Naive thymus-derived CD8-positive, alpha-beta T cell (primary cell): Measurements from ENCODE around the gene FBXO10. TPM values are rescaled to one million over a fixed set of nuclear protein-coding genes. Genes with fewer than 3 reads are reported as not detected.
A peak's percentile ranks its signal among the peaks of the same experiment; 100 is the strongest.

Experiments used
- ATAC-seq, 2 donors: fragments of 150-1000 bp; cut with Tn5 transposase in 1 of 2; sonication (Bioruptor Pico), chemical (Tn5 transposase) in 1 of 2; 1 replicate in 1 of 2; 2 replicates in 1 of 2; pipeline ENCODE4 v1.10.0; 2021; ENCODE audit warnings: mild to moderate bottlenecking in 2 of 2, moderate library complexity in 2 of 2
- POLR2A ChIA-PET: fragments of 350-600 bp; sonication (Branson Sonifier 250); formaldehyde crosslinking; loops from one replicate; lab custom pipeline; 2021; ENCODE audit warnings: antibody characterized with exemption; lab: Charles Lee
- DNase-seq, 10 donors: peaks; one replicate each; pipeline versions ENCODE4 v3.0.0 to v3.0.0-alpha.2; 2020 to 2022
- H3K27ac Mint-ChIP-seq, 10 donors: one replicate each; pipeline ENCODE4 v1.8.0; 2020 to 2022; ENCODE audit warnings: mild to moderate bottlenecking in 10 of 10, mixed read lengths in 10 of 10, moderate library complexity in 4 of 10, inconsistent platforms in 1 of 10
- H3K27me3 Mint-ChIP-seq, 5 donors: one replicate each; pipeline ENCODE4 v1.8.0; 2021 to 2022; ENCODE audit warnings: mixed read lengths in 5 of 5
- H3K36me3 Mint-ChIP-seq, 3 donors: one replicate each; pipeline ENCODE4 v1.8.0; 2020 to 2022; ENCODE audit warnings: mixed read lengths in 3 of 3, mild to moderate bottlenecking in 2 of 3, inconsistent platforms in 1 of 3
- H3K4me1 Mint-ChIP-seq, 4 donors: one replicate each; pipeline ENCODE4 v1.8.0; 2021 to 2022; ENCODE audit warnings: mixed read lengths in 4 of 4
- H3K4me3 Mint-ChIP-seq, 10 donors: one replicate each; pipeline ENCODE4 v1.8.0; 2020 to 2022; ENCODE audit warnings: mild to moderate bottlenecking in 10 of 10, mixed read lengths in 10 of 10, moderate library complexity in 6 of 10, inconsistent platforms in 1 of 10
- H3K9me3 Mint-ChIP-seq, 9 donors: one replicate each; pipeline ENCODE4 v1.8.0; 2020 to 2022; ENCODE audit warnings: mixed read lengths in 9 of 9, mild to moderate bottlenecking in 3 of 9, inconsistent platforms in 1 of 9, moderate library complexity in 1 of 9
- polyA plus RNA-seq, 3 donors: library from polyadenylated mRNA; unstranded; fragments of 300-500 nt; fragmentation: Illumina TruSeq; gene quantifications; one replicate each; pipeline ENCODE4 v1.2.3, GENCODE V29; 2021
- total RNA-seq, 8 experiments: library from RNA in 2 of 8; stranded (reverse) in 2 of 8; gene quantifications; one replicate each; pipeline ENCODE4 v1.2.3 and lab custom pipeline; 2021 to 2026

The FBXO10 gene
- total and polyA plus RNA-seq, 5 experiments from 2014 or later = 0.20 to 2.4 (median 0.77) TPM

DNA sequence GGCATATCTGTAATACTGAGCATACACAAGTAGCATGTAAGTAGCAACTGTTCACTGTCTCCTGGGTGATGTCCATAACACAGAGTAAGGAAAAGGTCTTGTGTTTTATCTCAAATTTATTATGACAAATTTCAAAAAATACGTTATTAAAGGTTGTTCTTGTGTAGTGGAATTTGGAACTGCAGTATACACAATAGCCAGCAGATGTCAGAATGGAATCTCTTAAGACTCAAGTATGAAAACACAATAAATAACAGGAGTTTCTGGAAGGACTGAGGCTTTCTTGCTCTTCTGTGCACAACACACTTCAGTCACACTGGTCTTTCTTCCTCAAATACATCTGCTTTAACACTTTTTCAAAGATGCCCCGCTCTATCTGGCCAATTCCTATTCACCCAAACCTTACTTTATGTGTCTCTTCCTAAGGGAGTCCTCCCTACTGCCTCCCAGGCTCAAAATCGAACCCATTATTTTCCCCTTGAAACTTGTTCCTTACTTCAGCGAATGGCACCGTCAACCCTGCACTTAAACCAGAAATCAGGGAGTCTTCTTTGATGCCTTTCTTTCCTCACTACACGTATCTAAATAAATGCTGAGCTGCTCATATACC, 6.5 kb upstream of the FBXO10 start:
- Mint-ChIP-seq H3K9me3 (no peaks in the 10 kb centered on the region), H3K36me3 (peaks cover 0 to 71% (median 20%) of the 10 kb centered on the region in 3 donors), H3K4me1 (peaks cover 8 to 17% (median 11%) of the 10 kb centered on the region in 4 donors), H3K4me3 (no peak overlapping the region), H3K27me3 (no peaks in the 10 kb centered on the region), H3K27ac (peak overlapping the region in 4 of 10 donors; percentile 2 to 17 (median 6))
- POLR2A ChIA-PET = no interaction called here
- DNase-seq (peak in 3 of 10 donors; percentile 13 to 20 (median 19)), ATAC-seq (peak; percentile 30 to 65)

DNA sequence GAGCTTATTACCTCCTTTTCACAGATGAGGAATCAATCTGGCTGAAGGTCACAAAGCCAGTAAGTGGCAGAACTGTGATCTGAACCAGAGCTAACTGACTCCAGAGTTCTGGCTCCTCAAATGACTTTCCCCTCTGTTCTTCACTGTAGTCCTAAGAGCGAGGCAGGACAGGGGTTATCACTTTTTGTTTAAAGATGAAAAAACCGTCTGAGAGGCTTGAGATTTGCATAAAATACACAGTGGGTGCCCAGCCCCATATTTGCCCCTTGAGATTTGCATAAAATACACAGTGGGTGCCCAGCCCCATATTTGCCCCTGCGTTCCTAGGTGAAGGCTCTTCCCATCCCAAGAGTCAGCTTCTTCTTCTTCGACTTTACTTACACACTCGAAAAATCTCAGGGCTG, 667 bp downstream of the FBXO10 start:
- Mint-ChIP-seq H3K27ac (peak overlapping the region in 5 of 10 donors; percentile 5 to 80 (median 28)), H3K4me3 (peak overlapping the region; percentile 75 to 89 (median 82)), H3K27me3 (peaks cover 0 to 2% (median 0%) of the 10 kb centered on the region in 5 donors), H3K9me3 (no peaks in the 10 kb centered on the region), H3K4me1 (peaks cover 9 to 31% (median 21%) of the 10 kb centered on the region in 4 donors), H3K36me3 (peaks cover 0 to 8% (median 0%) of the 10 kb centered on the region in 3 donors)
- ATAC-seq (peak; percentile 23 to 26), DNase-seq (no peak)
- POLR2A ChIA-PET = interaction anchor here (1.0 to 2.3 kb wide), 3 partner anchors 9 to 110 kb away, joined by 3 to 10 read pairs (median 4); partner anchors contain the start of gene TOMM5

DNA sequence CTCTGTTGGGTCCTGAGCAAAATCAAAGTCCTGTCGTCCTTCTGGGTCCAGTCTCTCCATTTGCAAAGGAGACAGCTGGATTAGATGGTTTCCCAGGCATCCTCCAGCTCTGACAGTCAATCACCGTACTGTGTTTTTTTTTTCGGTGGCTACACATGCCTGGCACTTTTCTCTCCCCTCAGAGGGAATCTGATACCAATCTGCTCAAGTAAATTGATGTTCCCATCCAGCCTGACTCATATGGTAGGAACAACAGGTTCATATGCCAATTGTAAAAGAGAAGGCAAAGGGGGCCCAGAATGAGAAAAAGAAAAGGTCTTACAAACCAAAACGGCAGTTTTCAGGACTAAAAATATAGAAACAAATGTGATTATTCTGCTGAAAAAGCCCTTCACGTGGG, 1.2 kb downstream of the FBXO10 start:
- no peak for DNase-seq
- peaks cover 0 to 3% (median 0%) of the 10 kb centered on the region in 3 donors for H3K36me3 Mint-ChIP-seq
- no peaks in the 10 kb centered on the region for H3K9me3 Mint-ChIP-seq
- peak overlapping the region; percentile 75 to 89 (median 82) for H3K4me3 Mint-ChIP-seq
- peaks cover 0 to 2% (median 0%) of the 10 kb centered on the region in 5 donors for H3K27me3 Mint-ChIP-seq
- POLR2A ChIA-PET = interaction anchor here (0.5 kb wide), 1 partner anchor 93 kb away, joined by 3 read pairs; no protein-coding TSS in a partner anchor
- no peak overlapping the region for H3K27ac Mint-ChIP-seq
- ATAC-seq = no peak
- H3K4me1 Mint-ChIP-seq = peaks cover 7 to 31% (median 21%) of the 10 kb centered on the region in 4 donors

DNA sequence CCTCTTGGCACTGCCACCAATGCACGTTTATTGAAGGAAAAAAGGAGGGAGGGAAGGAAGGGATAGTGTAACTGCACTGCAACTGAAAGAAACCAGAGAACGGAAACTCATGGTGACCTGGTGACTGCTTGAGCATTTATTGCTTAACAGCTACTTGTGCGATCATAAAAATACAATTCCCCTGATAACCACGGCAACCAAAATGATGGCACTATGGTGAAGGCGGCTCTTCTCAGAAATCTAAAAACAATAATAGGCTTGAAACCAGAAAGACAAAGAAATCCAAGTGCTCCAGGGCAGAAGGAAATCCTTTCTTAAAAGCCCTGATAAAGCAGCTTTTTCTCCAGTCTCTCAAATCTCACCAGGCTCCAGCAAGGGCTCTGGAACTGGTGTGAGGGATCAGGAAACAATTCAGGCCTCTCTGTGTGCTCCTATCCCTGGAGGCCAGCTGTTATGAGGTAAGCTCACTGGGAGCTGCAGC, 1.9 kb downstream of the FBXO10 start:
- Mint-ChIP-seq H3K4me3 (peak overlapping the region in 2 of 10 donors; percentile 30 to 87), H3K36me3 (peaks cover 0 to 2% (median 0%) of the 10 kb centered on the region in 3 donors), H3K4me1 (peaks cover 7 to 31% (median 21%) of the 10 kb centered on the region in 4 donors), H3K27me3 (peaks cover 0 to 2% (median 0%) of the 10 kb centered on the region in 5 donors), H3K27ac (no peak overlapping the region), H3K9me3 (no peaks in the 10 kb centered on the region)
- POLR2A ChIA-PET = no interaction called here
- DNase-seq = no peak
- ATAC-seq = no peak

DNA sequence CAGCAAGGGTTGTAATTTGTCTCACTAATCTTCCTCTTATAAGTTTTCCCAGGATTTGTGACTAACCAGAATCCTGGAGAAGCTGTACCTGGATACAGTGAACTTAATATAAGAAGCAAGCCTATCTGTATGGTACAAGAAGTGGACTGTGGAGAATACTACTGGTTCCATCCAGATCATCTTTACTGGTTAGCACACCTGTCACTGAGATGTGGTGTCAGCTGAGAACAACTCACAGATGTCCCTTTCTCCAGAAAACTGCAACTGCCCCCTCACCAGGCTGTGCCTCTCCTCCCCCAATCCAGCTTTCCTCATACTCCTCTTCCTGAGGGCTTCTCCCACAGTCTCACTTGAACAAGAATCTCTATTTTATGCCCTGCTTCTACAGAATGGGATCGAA, 4.9 kb downstream of the FBXO10 start:
- H3K9me3 Mint-ChIP-seq = no peaks in the 10 kb centered on the region
- DNase-seq (no peak), ATAC-seq (no peak)
- H3K27ac Mint-ChIP-seq = no peak overlapping the region
- H3K36me3 Mint-ChIP-seq = peaks cover 0 to 5% (median 4%) of the 10 kb centered on the region in 3 donors
- POLR2A ChIA-PET = no interaction called here
- peaks cover 4 to 33% (median 10%) of the 10 kb centered on the region in 4 donors for H3K4me1 Mint-ChIP-seq
- no peak overlapping the region for H3K4me3 Mint-ChIP-seq
- H3K27me3 Mint-ChIP-seq = peaks cover 0 to 2% (median 0%) of the 10 kb centered on the region in 5 donors

DNA sequence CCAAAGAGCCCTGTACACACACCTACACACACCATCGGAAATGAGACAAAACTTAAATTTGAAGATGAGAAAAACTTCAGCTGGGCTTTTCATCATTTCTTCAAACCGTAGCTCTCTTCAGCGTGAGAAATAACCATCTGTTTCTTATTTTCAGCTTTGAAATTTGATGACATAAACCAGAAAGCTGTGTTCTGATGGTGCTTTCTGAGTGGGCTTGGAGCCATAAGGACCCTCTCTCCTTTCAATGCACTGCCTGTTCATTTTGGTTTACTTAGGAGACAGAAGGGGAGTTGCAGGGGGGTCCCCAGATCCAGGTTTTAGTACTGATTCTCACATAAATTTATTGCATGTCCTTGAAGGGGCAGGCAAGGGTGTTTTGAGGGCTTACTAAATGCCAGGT, 9.5 kb downstream of the FBXO10 start:
- DNase-seq = no peak
- no peak for ATAC-seq
- Mint-ChIP-seq H3K36me3 (peaks cover 9 to 15% (median 10%) of the 10 kb centered on the region in 3 donors), H3K9me3 (peaks cover 0 to 22% (median 6%) of the 10 kb centered on the region in 9 donors), H3K27me3 (peaks cover 0 to 2% (median 0%) of the 10 kb centered on the region in 5 donors), H3K4me3 (no peak overlapping the region), H3K4me1 (peaks cover 0 to 43% (median 2%) of the 10 kb centered on the region in 4 donors), H3K27ac (no peak overlapping the region)
- POLR2A ChIA-PET = interaction anchor here (1.9 kb wide), 1 partner anchor 9 kb away, joined by 4 read pairs; the partner anchor contains the start of gene FBXO10

DNA sequence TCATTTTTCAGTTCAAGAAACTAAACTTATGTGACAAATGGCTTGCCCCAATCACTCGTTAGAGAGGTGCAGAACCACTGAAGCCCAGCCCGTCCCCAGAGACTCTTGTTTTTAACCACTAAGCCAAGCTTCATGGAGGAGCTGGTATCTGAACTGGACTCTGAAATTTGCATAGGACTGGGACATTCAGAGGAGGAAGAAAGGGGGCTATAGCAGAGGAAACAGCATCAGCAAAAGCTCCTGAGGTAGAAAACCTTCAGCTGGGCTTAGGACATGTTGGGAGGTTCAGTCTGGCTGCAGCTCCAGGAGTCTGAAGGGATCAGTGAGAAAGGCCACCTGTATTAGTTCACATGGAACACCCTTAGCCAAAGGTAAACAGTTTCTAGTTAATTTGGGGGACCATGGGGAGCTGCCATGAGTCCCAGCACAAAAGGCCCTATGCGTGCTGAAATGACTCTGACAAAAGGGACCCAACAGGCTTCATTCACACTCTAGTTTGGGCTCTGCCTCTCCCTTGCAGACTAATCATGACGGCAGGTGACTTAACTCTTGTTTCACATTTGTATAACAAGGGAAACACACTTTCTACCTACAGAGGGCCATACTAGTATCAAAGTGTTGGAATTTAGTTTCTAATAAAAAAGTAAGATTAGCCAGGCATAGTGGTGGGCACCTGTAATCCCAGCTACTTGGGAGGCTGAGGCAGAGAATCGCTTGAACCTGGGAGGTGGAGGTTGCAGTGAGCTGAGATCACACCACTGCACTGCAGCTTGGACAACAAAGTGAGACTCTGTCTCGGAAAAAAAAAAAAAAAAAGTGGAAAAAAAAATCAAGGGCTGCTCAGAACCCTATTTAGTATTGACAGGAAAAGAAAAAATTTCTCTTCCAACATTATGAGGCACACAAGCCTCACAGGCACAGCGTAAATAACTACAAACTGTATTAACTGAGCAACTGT, 10.2 kb downstream of the FBXO10 start:
- POLR2A ChIA-PET = interaction anchor here (1.9 kb wide), 1 partner anchor 10 kb away, joined by 4 read pairs; the partner anchor contains the start of gene FBXO10

DNA sequence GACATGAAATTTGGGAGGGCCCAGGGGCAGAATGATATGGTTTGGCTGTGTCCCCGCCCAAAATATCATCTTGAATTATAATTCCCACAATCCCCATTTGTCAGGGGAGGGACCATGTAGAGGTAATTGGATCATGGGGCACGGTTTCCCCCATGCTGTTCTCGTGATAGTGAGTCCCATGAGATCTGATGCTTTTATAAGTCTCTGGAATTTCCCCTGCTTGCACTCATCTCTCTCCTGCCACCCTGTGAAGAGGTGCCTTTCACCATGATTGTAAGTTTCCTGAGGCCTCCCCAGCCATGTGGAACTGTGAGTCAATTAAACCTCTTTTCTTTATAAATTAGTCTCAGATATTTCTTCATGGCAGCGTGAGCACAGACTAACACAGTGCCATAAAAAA, 11.3 kb downstream of the FBXO10 start:
- ATAC-seq (no peak), DNase-seq (no peak)
- POLR2A ChIA-PET = no interaction called here
- H3K4me3 Mint-ChIP-seq = no peak overlapping the region
- peaks cover 9 to 15% (median 10%) of the 10 kb centered on the region in 3 donors for H3K36me3 Mint-ChIP-seq
- H3K27me3 Mint-ChIP-seq = peaks cover 0 to 2% (median 0%) of the 10 kb centered on the region in 5 donors
- H3K9me3 Mint-ChIP-seq = peaks cover 0 to 22% (median 6%) of the 10 kb centered on the region in 9 donors
- H3K27ac Mint-ChIP-seq = no peak overlapping the region
- peaks cover 0 to 48% (median 2%) of the 10 kb centered on the region in 4 donors for H3K4me1 Mint-ChIP-seq

More for the DNA sequence above, 10.2 kb downstream of the FBXO10 start:
- DNase-seq (no peak), ATAC-seq (no peak)
- Mint-ChIP-seq H3K36me3 (peaks cover 9 to 15% (median 10%) of the 10 kb centered on the region in 3 donors), H3K4me3 (peak overlapping the region in 1 of 10 donors; percentile 15), H3K4me1 (peaks cover 0 to 48% (median 2%) of the 10 kb centered on the region in 4 donors), H3K27me3 (peaks cover 0 to 2% (median 0%) of the 10 kb centered on the region in 5 donors), H3K27ac (peak overlapping the region in 1 of 10 donors; percentile 32), H3K9me3 (peaks cover 0 to 22% (median 6%) of the 10 kb centered on the region in 9 donors)

DNA sequence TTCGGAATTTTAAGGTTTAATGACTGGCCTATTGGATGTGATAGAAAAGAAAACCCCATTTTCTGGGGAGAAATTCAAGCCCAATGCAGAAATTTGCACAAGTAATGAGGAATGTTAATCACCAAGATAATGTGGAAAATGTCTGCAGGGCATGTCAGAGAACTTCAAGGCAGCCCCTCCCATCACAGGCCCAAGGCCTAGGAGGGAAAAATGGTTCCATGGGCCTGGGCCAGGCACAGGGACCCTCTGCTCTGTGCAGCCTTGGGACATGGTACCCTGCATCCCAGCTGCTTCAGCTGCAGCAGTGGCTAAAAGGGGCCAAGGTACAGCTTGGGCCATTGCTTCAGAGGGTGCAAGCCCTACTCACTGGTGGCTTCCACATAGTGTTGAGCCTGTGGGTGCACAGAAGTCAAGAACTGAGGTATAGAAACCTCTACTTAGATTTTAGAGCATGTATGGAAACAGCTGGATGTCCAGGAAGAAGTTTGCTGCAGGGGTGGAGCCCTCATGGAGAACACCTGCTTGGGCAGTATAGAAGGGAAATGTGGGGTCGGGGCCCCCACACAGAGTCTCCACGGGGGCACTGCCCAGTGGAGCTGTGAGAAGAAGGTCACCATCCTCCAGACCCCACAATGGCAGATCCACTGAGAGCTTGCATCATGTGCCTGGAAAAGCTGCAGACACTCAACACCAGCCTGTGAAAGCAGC, 12.2 kb downstream of the FBXO10 start:
- DNase-seq = no peak
- peaks cover 0 to 22% (median 6%) of the 10 kb centered on the region in 9 donors for H3K9me3 Mint-ChIP-seq
- H3K4me3 Mint-ChIP-seq = no peak overlapping the region
- peaks cover 0 to 2% (median 0%) of the 10 kb centered on the region in 5 donors for H3K27me3 Mint-ChIP-seq
- peaks cover 9 to 15% (median 10%) of the 10 kb centered on the region in 3 donors for H3K36me3 Mint-ChIP-seq
- POLR2A ChIA-PET = no interaction called here
- H3K27ac Mint-ChIP-seq = no peak overlapping the region
- no peak for ATAC-seq
- H3K4me1 Mint-ChIP-seq = peaks cover 0 to 48% (median 2%) of the 10 kb centered on the region in 4 donors

DNA sequence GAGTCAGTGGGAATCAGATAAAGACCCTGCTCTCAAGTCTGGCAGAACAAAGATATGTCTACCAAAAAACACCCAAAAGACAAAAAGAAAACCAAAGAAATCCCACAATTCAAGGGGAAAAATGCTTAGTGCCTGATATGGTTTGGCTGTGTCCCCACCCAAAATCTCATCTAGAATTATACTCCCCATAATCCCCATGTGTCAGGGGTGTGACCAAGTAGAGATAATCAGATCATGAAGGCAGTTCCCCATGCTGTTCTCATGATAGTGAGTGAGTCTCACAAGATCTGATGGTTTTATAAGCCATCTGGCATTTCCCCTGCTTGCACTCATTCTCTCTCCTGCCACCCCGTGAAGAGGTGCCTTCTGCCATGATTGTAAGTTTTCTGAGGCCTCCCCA, 13.4 kb downstream of the FBXO10 start:
- ATAC-seq (no peak), DNase-seq (no peak)
- Mint-ChIP-seq H3K27ac (peak overlapping the region in 1 of 10 donors; percentile 9), H3K4me3 (no peak overlapping the region), H3K4me1 (peaks cover 0 to 43% (median 1%) of the 10 kb centered on the region in 4 donors), H3K36me3 (peaks cover 4 to 15% (median 7%) of the 10 kb centered on the region in 3 donors), H3K9me3 (peaks cover 0 to 22% (median 6%) of the 10 kb centered on the region in 9 donors), H3K27me3 (no peaks in the 10 kb centered on the region)
- POLR2A ChIA-PET = no interaction called here

DNA sequence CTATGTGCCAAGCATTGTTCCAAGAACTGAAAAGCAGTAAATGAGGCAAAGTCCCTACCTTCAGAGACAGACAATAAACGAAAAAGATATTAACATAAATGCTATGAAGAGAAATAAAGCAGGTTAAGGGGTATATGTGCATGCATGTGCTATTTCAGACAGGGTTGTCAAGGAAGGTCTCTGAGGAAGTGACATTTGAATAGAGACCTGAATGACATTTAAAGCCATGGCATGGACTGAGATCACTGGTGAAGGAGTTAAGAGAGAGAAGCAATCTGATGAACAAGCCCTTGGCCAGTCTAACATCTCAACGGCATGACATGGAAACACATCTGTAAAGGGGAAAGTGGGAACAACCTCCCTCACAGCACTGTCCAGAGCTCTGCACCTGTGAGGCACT, 14.5 kb downstream of the FBXO10 start:
- Mint-ChIP-seq H3K27ac (no peak overlapping the region), H3K9me3 (peaks cover 0 to 22% (median 6%) of the 10 kb centered on the region in 9 donors), H3K4me3 (peak overlapping the region in 1 of 10 donors; percentile 32), H3K36me3 (peaks cover 4 to 15% (median 7%) of the 10 kb centered on the region in 3 donors), H3K4me1 (peaks cover 0 to 36% (median 1%) of the 10 kb centered on the region in 4 donors), H3K27me3 (no peaks in the 10 kb centered on the region)
- POLR2A ChIA-PET = no interaction called here
- ATAC-seq (no peak), DNase-seq (no peak)
